NK-92 treated with Interleukin-12 subunit alpha and Interleukin-12 subunit beta, amount 100 ng/mL, for 24 hours (cell line): Measurements from ENCODE around the gene CXCL14.
"Not testable (repeated sequence)": the region's sequence is repeated elsewhere in the genome, so short reads cannot be mapped to it uniquely, and the experiment has no call there.

Experiments
- DNase-seq: peaks from one replicate; lab custom pipeline; 2025; lab: John Stamatoyannopoulos, UW

Gene CXCL14

GRCh38 chr5:135543001-135543484 is 35.7 kb downstream of the CXCL14 start:
- no peak for DNase-seq

GRCh38 chr5:135541807-135542502 is 36.8 kb downstream of the CXCL14 start:
- DNase-seq, result no peak

DNA sequence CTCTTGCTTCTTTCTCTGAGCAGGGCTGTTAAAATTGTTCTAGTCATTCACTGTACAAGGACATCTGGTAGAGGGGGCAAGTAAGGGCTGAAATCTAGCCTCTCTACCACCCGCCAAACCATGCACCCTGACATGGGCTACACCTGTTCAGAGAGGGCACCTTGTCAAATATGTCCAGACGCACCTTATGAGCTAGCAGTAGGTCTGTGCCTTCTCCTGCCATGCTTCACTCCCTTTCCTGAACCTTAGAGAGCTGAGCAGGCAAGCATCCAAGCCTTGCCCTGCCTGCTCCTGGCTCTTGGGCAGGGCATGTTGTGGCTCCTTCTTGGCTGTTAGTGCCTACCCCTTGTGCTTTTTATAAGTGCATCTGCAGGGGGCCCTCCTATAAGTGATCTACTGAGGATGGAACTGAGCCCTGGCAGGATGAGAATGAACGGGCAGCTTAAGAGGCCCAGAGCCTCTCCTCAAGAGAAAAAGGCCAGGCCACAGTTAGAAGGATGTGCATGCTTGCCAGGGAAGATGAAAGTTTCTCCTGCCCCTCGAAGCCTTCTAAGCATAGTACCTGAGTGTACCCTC is 39.3 kb downstream of the CXCL14 start:
- DNase-seq, result no peak

- DNase-seq, result no peak
Observed at GRCh38 chr5:135538261-135538660, 40.5 kb downstream of the CXCL14 start.

DNA sequence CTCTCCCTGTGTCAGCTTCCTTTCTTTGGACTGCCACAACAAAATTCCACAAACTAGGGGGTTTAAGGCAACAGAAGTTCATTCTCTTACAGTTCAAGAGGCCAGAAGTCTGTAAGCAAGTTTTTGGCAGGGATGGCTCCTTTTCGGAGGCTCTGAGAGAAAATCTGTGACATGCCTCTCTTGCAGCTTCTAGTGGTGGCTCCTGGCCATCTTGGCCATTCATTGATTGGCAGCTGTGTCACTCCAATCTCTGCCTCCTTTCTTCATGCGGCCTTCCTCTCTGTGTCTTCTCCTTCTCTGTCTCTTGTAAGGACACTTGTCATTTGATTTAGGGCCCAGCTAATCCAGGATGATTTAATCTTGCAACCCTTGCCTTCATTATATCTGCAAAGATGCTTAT is 41.0 kb downstream of the CXCL14 start:
- no peak for DNase-seq

DNA sequence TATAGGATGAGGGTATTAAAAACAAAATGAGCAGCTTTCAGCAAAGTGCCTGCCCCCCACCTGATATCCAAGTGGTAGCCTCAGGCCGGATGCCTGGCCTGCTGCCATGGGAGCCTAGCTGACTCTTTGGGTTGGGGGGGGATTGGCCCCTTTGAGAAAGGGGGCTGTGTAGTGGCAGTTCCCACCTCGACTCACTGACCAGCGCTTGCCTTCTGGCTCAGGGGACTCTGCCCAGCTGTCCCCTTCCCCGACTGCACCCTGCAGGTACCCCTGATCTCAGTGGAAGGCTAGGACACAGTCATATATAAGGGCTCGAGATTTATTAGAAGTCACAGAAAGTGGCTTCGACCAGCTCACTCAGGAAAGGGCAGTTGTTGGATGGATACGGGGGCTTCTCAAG is 41.5 kb downstream of the CXCL14 start:
- no peak for DNase-seq

- DNase-seq, result no peak
Observed at GRCh38 chr5:135535820-135536801, 42.7 kb downstream of the CXCL14 start, which contains the start of gene NEUROG1. Gene NEUROG1, minus strand, starts transcription at chr5:135535964. Its CDS starts 274 bp downstream, at chr5:135535690.

DNA sequence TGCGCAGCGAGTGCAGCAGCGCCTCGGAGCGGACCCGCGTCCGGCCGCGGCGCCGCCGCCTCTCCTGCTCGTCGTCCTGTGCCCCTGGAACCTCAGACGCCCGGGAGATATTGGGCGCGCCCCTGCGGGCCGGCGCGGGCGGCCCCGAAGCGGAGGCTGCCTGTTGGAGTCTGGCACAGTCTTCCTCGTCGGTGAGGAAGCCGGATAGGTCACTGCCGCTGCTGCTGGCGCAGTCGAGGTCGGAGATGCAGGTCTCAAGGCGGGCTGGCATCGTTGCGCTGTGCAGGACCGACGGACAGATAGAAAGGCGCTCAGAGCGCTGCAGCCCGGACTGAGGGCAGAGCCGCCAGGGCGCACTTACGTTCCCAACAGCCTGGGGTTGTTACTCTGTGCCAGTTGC is 43.4 kb downstream of the CXCL14 start:
- no peak for DNase-seq

GRCh38 chr5:135534609-135535419 is 44.0 kb downstream of the CXCL14 start:
- DNase-seq, result no peak

DNA sequence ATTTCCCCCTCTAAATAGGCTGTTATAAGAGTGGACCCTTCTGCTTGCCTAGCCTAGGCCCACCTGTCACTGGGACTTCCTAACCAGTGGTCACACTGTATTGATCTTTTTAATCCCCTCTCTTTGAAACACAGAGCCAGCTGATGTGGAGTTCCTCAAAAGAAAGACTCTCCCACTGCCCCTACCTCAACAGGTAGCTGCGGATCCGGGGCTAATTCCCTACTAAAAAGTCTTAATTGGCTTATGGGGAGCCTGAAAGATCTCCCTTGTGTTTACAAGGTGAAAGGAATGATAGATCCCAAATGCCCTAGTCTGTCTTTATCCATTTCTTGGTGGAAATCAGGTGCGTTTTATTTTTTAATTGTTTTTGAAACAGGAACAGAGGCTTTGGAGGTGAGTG is 45.0 kb downstream of the CXCL14 start:
- DNase-seq, result no peak

GRCh38 chr5:135533334-135533733 is 45.5 kb downstream of the CXCL14 start:
- DNase-seq, result no peak

GRCh38 chr5:135529576-135529975 is 49.2 kb downstream of the CXCL14 start:
- not testable (repeated sequence) for DNase-seq

DNA sequence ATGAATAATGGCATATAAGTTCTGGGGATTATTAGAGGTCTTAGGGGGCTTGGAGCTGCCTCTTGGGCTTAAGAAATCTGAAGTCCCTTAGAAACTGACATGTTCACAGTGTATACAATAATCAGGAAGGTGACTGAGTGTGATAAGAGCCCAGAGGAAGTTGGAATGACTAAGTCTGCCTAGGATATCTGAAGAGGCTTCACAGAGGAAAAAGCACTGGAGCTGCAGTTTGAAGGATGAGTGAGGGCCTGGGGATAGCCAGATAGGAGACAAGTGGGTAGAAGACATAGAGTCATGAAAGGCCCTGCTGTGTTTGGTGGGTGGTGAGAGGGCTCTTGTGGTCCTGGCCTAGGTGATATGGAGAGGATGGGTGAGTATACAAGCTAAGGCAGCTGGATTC is 51.9 kb downstream of the CXCL14 start:
- no peak for DNase-seq

GRCh38 chr5:135521964-135522363 is 56.8 kb downstream of the CXCL14 start:
- no peak for DNase-seq
